Mammary epithelial cell (primary cell): ENCODE results near the gene SMIM31.

Experiments used
- EZH2 ChIP-seq: IDR thresholded peaks from 2 replicates; pipeline ENCODE4 v1.6.1; 2012; ENCODE audit warnings: low read length, inconsistent platforms, borderline replicate concordance
- TF ChIP-seq, protein P1 (sequence below), 2 donors: IDR thresholded peaks in 1 of 2; conservative IDR thresholded peaks in 1 of 2; 2 replicates each; pipeline ENCODE4 v1.5.1; 2011 to 2012; ENCODE audit warnings: inconsistent platforms in 2 of 2, low read length in 2 of 2, mild to moderate bottlenecking in 2 of 2, control low read depth in 1 of 2, low read depth in 1 of 2; ENCODE audit not compliant: insufficient read depth in 1 of 2; ENCODE audit errors: extremely low read depth in 1 of 2

DNA sequence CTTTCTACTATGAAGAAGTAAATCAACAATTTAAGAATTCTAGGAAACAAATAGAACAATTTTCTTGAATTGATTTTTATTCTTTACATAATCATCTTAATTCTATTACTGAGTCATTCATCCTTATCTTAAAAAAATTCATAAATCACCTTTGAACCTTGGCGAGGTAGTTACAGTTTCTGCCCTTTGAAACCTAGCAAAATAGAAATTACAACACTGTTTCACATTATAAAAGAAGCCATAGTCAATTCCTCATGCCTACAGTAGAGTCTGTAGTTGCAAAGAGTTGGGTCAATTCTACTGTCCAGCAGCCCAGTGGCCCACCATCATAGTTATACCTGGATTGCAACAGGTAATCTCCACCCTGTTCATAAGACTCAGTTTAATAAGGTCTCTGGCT lies 7.3 kb downstream of the SMIM31 start:
- TF ChIP-seq EZH2: no peak
- TF ChIP-seq, protein P1, sequence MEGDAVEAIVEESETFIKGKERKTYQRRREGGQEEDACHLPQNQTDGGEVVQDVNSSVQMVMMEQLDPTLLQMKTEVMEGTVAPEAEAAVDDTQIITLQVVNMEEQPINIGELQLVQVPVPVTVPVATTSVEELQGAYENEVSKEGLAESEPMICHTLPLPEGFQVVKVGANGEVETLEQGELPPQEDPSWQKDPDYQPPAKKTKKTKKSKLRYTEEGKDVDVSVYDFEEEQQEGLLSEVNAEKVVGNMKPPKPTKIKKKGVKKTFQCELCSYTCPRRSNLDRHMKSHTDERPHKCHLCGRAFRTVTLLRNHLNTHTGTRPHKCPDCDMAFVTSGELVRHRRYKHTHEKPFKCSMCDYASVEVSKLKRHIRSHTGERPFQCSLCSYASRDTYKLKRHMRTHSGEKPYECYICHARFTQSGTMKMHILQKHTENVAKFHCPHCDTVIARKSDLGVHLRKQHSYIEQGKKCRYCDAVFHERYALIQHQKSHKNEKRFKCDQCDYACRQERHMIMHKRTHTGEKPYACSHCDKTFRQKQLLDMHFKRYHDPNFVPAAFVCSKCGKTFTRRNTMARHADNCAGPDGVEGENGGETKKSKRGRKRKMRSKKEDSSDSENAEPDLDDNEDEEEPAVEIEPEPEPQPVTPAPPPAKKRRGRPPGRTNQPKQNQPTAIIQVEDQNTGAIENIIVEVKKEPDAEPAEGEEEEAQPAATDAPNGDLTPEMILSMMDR (conservative IDR thresholded peaks at IDR 0.05 in 1 of 2, IDR thresholded peaks at IDR 0.05 in 1 of 2; ENCODE audit: extremely low read depth in 1 of 2, insufficient read depth in 1 of 2, low read depth in 1 of 2, low read length in 2 of 2): no peak
